Measurements from ENCODE around the gene DBF4B.

DBF4B gene

DNA sequence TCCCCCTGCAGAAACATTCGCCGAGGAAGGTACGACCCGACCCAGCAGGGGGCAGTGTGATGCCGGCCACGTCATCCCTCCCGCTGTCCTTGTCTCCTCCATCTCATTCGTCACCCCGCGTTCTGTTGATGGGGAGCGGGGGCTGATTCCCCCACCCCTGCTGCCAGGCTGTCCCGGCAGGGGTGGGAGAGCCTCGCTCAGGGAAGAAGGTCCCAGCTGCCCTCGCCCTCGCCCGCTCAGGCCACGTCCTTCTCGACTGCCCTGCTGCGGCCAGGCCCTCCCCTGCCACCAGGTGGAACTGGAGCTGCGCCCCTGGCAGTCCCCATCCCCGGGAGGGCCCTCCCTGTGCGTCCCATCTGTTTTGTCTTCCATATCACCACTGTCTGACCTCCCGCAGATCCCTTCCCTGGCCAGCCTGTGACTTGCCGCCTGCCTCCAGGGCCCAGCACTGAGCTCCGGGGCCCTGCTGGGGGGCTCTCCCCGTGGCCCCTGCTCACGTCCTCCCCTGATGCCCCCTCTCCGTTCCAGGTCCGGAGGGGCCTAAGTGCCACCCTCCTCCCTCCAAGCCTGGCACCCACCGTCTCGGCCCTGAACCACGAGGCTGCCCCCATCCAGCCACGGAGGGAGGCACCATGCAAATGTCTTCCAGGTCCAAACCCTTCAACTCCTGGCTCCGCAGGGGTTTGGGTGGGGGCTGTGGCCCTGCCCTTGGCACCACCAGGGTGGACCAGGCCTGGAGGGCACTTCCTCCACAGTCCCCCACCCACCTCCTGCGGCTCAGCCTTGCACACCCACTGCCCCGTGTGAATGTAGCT is 71.0 kb downstream of the DBF4B start:
- peak; percentile 66 for DNase-seq

DNA sequence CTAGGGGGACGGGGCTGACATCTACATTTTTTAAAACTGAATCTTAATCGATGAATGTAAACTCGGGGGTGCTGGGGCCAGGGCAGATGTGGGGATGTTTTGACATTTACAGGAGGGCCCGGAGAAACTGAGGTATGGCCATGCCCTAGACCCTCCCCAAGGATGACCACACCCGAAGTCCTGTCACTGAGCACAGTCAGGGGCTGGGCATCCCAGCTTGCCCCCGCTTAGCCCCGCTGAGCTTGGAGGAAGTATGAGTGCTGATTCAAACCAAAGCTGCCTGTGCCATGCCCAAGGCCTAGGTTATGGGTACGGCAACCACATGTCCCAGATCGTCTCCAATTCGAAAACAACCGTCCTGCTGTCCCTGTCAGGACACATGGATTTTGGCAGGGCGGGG is 71.7 kb downstream of the DBF4B start:
- no peak for DNase-seq

DNA sequence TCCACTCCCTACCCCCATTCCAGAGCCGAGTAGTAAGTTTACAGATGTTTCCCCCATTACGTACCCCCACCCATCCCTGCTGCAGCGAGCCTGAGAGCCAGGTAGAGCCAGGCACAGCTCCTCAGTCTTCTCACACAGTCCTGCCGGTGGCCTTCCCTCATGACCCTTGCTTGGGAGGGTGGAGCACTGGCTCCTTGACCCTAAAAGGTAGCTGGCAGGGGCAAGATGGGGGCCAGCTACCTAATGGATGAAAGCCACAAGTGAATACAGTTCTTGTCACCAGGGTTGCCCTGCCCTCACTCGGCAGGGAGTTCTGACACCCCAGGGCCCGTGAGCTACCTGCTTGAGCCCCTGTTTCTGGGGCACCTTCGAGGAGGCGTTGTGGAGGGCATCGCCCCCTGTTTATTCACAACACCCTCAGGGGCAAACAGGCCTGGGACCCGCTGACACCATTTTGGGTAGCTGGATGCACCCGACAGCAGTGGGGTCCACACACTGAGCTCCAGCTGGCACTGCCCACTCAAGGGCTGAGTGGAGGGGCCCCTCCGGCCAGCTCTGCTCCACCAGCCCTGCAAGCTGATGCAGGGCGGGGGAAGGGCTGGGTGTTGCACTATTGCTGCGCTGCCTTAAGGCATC is 72.5 kb downstream of the DBF4B start:
- no peak for DNase-seq

DNA sequence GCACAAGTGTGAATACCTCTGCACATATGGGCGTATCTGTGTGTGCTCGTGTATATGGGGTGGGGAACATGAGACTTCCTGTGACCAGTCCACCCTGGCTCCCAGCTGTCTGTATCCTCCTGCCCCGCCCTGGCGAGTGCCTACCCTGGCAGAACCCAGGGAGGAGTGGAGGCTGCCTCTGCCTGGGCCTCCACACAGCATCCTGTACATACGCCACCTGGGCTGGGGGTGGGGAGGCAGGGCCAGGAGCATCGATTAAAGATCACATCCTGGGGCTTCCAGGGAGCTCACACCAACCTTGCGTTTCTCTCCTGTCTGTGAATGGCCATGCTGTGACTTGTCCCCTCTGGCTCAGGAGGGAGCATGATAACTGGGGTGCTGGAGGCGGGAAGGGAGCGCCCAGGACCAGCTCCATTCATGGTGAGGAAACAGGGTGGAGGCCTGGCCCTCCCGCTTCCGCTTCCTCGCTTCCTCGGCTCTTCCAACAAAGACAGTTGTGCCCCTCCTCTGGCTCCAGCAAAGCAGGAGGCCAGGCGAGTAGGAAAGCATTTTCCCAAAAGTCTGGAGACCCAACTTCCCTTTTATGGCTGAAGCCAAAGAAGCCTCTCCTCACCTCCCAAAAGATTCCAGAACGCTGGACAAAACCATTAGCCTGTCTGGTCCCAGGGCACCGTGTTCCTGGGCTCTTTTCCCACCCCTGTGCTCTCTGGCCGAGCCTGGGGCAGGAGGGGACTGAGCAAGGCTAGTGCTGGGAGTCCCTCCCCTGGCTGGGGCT is 73.3 kb downstream of the DBF4B start:
- no peak for DNase-seq

DNA sequence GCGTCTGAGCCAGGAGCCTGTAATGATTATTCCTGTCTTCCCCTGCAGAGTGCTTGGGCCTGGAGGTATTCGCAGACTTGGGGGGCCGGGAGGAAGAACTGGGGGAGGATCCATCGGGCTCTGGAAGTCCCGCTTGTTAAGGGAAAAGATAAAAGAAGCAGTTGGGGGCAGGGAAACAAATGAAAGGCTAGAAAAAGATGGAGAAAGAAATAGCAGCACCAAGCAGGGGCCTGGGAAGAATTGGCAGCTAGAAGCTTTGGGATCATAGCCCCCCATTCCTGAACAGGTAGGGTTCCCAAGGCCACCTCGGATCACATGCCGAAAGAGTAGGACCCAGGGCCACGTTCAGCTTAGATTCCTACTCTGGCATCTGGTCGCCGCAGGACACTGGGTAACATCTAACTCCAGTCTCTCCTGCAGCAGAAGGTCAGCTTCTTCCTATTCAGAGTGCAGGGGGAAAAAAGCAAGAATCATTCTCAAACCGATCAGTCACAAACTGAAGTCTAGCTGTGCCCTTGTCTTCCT is 73.9 kb downstream of the DBF4B start:
- DNase-seq = no peak

GRCh38 chr17:44785921-44786320 is 77.5 kb downstream of the DBF4B start:
- DNase-seq = no peak

GRCh38 chr17:44786551-44787081 is 78.2 kb downstream of the DBF4B start:
- no peak for DNase-seq

DNA sequence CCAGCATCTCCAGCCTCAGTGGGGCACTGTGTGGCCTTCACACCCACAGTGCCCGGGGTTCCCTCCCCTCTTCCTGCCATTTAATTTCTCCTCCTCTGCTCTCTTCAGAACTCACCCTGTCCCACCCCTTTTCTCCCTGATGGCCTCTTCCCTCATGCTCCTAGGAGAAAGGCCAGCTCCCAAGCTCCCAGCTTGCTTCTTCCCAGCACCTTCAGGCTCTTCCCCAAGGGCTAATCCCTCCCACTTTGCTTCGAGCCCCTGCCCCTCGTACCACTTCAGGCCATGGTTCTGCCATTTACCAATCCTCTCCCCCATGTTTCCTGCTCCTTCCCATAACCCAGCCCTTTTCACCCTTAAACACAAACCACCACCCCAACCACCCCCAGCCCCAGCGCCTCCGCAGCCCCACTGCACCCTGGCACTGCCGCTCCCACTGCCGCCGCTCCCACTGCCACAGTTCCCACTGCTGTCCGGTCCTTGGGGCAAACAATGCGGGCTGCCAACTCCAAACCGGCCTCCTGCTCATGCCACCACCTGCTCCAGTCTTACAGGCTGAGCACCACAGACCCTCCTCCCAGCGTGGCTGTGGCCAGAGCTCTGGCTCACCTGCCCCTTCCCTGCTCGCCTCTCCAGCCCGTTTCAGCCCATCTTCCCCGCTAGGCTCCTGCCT is 78.9 kb downstream of the DBF4B start:
- DNase-seq = no peak

DNA sequence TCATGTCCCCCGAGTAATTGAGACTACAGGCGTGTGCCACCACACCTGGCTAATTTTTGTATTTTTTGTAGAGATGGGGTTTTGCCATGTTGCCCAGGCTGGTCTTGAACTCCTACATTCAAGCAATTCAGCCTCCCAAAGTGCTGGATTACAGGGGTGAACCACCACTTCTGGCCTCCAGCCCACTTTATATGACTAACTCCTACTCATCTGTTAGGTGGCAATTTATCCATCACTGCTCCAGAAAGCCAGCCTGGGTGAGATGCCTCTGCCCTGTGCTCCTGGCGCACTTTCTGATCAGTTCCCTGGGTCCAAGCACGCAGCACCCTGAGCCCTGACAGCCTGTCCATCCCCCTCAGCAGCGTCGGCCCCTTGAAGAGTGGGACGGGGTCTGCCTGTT is 79.7 kb downstream of the DBF4B start:
- no peak for DNase-seq

GRCh38 chr17:44792276-44792675 is 83.8 kb downstream of the DBF4B start:
- no peak for DNase-seq

- DNase-seq = no peak
Measured at GRCh38 chr17:44793885-44794842, 85.7 kb downstream of the DBF4B start.

DNA sequence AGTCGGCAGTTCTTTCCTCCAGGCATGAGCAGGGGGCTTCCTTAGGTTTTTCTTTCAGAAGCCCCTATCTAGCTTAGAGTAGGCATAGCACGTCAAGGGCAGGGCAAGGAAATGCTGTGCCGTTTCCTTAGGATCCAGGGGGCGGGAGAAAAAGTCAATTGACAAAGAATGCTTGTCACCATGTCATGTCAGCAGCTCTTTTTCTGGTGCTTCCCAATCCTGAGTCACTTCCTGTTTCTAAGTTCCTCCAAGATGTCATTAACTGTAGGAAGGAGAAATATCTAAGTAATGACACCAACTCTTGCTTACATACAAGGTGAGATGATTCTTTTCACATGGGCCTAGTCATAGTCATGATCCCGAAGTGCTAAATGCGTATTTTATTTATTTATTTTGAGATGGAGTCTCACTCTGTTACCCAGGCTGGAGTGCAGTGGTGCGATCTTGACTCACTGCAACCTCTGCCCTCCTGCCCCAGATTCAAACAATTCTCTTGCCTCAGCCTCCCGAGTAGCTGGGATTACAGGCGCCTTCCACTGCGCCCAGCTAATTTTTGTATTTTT is 86.5 kb downstream of the DBF4B start:
- DNase-seq = no peak

- no peak for DNase-seq
Measured at GRCh38 chr17:44795421-44795820, 87.0 kb downstream of the DBF4B start.

- DNase-seq = no peak
Measured at GRCh38 chr17:44795928-44796327, 87.5 kb downstream of the DBF4B start.

GRCh38 chr17:44796731-44797130 is 88.3 kb downstream of the DBF4B start:
- DNase-seq = no peak

DNA sequence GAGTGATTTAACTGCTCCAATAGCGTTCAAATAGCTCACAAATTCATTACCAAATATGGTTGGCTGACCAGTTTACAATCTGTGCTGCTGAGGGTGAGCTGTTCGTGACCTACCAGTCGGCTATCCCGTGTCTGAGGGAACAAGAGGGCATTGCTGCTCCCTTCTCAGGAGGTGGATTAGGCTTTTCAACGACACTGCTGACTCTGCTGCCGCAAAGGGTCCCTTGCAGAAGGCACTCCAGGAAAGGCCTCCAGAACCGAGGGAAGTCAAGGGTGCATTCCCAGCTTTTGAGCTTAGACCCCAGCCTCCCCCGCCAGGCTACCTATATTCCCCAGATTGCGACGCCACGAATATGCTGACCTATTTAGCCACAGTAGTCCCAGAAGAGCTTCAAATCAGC is 89.3 kb downstream of the DBF4B start:
- no peak for DNase-seq

DNA sequence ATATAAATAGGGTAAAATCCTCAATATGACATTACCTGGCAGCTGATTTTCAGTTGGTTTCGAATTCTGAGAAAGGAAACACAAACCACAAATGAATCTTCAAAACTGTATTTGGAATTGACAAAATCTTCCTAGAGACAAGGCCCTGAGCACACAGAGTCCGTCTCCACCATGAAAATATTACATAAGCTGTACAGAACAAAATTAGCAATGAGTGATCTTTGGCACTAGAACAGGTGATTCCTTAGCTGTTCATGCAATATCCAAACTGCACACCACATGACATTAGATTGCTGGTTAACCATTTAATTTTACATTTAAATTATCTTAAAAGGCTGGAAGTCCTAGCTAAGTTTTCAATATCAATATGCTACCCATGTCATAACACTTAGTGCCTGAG is 89.9 kb downstream of the DBF4B start:
- no peak for DNase-seq

Data from NCI-H774 (cell line).